Panc1 (cell line): ENCODE measurements around the gene KCND1. TPM values are rescaled to one million over a fixed set of nuclear protein-coding genes. Genes with fewer than 3 reads are reported as not detected.

ENCODE experiments used
- ATAC-seq: fragments of 200-7000 bp; cut with Tn5 transposase; 2 replicates; pipeline ENCODE4 v1.9.1; 2020; ENCODE audit warnings: mild to moderate bottlenecking, moderate library complexity
- BruUV-seq: library from RNA; stranded (reverse); fragments of 400-500 nt; replicated peaks from 2 replicates; lab custom pipeline; 2021; lab: Mats Ljungman, UMichigan
- CTCF ChIA-PET: fragments of 300-600 bp; sonication (Branson Sonifier 250); formaldehyde crosslinking; loops from one replicate; lab custom pipeline; 2022; ENCODE audit warnings: antibody characterized with exemption; lab: Charles Lee
- POLR2A ChIA-PET: fragments of 300-600 bp; sonication (Branson Sonifier 250); formaldehyde crosslinking; loops from one replicate; lab custom pipeline; 2022; ENCODE audit warnings: antibody characterized with exemption; lab: Charles Lee
- DNase-seq: peaks from one replicate; pipeline ENCODE4 v3.0.0-alpha.2; 2010; ENCODE audit warnings: low read depth, low spot score
- H3K27ac ChIP-seq: 2 replicates; pipeline ENCODE4 v1.5.1; 2011; ENCODE audit warnings: mild to moderate bottlenecking, low read length, inconsistent platforms
- H3K27me3 ChIP-seq: fragments of 200-500 bp; sonication (Bioruptor generic); 2 replicates; pipeline ENCODE4 v1.6.0; 2014; ENCODE audit warnings: low read length, inconsistent platforms; ENCODE audit not compliant: control insufficient read depth, insufficient read depth
- H3K36me3 ChIP-seq: fragments of 200-500 bp; sonication (Bioruptor generic); 2 replicates; pipeline ENCODE4 v1.5.1; 2014; ENCODE audit warnings: inconsistent platforms, mild to moderate bottlenecking, low read length, moderate library complexity; ENCODE audit not compliant: control insufficient read depth, insufficient read depth
- H3K4me1 ChIP-seq: 2 replicates; pipeline ENCODE4 v1.5.1; 2011; ENCODE audit warnings: inconsistent platforms, mild to moderate bottlenecking, low read length, moderate library complexity; ENCODE audit not compliant: control insufficient read depth, insufficient read depth
- H3K4me3 ChIP-seq, 2 experiments: 2 replicates each; pipeline ENCODE4 v1.5.1; 2011 to 2012; ENCODE audit warnings: low read depth in 2 of 2, low read length in 2 of 2, mild to moderate bottlenecking in 2 of 2, inconsistent platforms in 1 of 2, moderate library complexity in 1 of 2
- H3K9me3 ChIP-seq: fragments of 200-500 bp; sonication (Bioruptor generic); 2 replicates; pipeline ENCODE4 v1.5.1; 2014; ENCODE audit warnings: low read depth, mild to moderate bottlenecking, inconsistent platforms, low read length, moderate library complexity; ENCODE audit not compliant: control insufficient read depth, insufficient read depth
- CTCF ChIP-seq: fragments of 450-650 bp; IDR thresholded peaks from 2 replicates; pipeline ENCODE4 v1.5.1; 2017; ENCODE audit warnings: mild to moderate bottlenecking
- POLR2AphosphoS5 ChIP-seq: IDR thresholded peaks from 2 replicates; pipeline ENCODE4 v1.6.1; 2012; ENCODE audit warnings: mild to moderate bottlenecking, low read depth, low read length, moderate library complexity
- REST ChIP-seq, 2 experiments: IDR thresholded peaks; 2 replicates each; pipeline ENCODE4 v1.6.1; 2011 to 2012; ENCODE audit warnings: low read depth in 2 of 2, control low read depth in 1 of 2, low read length in 1 of 2, mild to moderate bottlenecking in 1 of 2, moderate library complexity in 1 of 2; ENCODE audit not compliant: insufficient read depth in 1 of 2
- SIN3A ChIP-seq: IDR thresholded peaks from 2 replicates; pipeline ENCODE4 v1.6.1; 2012; ENCODE audit warnings: low read depth, mild to moderate bottlenecking, low read length, moderate library complexity, borderline replicate concordance; ENCODE audit not compliant: insufficient read depth
- TCF7L2 ChIP-seq: IDR thresholded peaks from 2 replicates; pipeline ENCODE4 v1.6.1; 2011; ENCODE audit warnings: mild to moderate bottlenecking, low read depth, low read length, inconsistent platforms
- in situ Hi-C: cut with HindIII; loops from 2 replicates; pipeline ENCODE4 v1.10.0; 2016; ENCODE audit warnings: low sequenced_read_pairs, low pct_unique_long_range_greater_than_20kb
- intact Hi-C: fragments of 100-400 bp; cut with micrococcal nuclease; formaldehyde crosslinking; loops from one replicate; pipeline ENCODE4 v1.10.0; 2022; ENCODE audit not compliant: unreplicated experiment
- total RNA-seq: library from RNA; stranded (reverse); gene quantifications from one replicate; pipeline ENCODE4 v1.2.1, GENCODE V29; 2021; ENCODE audit not compliant: unreplicated experiment

Gene KCND1
- total RNA-seq, 1 experiment from 2014 or later: 5.5 TPM

- H3K27ac ChIP-seq: no peak overlapping the region
- no peaks in the 10 kb centered on the region; the same call in none of the 2 replicates for H3K36me3 ChIP-seq
- ATAC-seq (no peak), DNase-seq (no peak)
- intact Hi-C loops: no loop called here
- no TSS peak for BruUV-seq
- ChIA-PET POLR2A (no interaction called here), CTCF (no interaction called here)
- H3K4me3 ChIP-seq: no peak overlapping the region
- H3K4me1 ChIP-seq: 0 out of 2 replicates have a peak, but pooled peaks cover 3% of the 10 kb centered on the region
- no peaks in the 10 kb centered on the region for H3K27me3 ChIP-seq
- no peaks in the 10 kb centered on the region for H3K9me3 ChIP-seq
- in situ Hi-C loops: no loop called here
- TF ChIP-seq TCF7L2 (no peak), REST (IDR thresholded peaks at IDR 0.05; ENCODE audit: insufficient read depth in 1 of 2, low read depth in 2 of 2, low read length in 1 of 2) (peak; percentile 91 to 92)
Measured at GRCh38 chrX:48996969-48997368, 25.3 kb upstream of the KCND1 start.

- ChIA-PET POLR2A (interaction anchor here (0.6 kb wide), 1 partner anchor 27 kb away, joined by 3 read pairs; no protein-coding TSS in a partner anchor), CTCF (no interaction called here)
- Histone ChIP-seq H3K4me3 (no peak overlapping the region), H3K27ac (no peak overlapping the region), H3K9me3 (no peaks in the 10 kb centered on the region), H3K36me3 (no peaks in the 10 kb centered on the region; the same call in none of the 2 replicates), H3K4me1 (no peaks in the 10 kb centered on the region), H3K27me3 (no peaks in the 10 kb centered on the region)
- ATAC-seq (no peak), DNase-seq (no peak)
- intact Hi-C loops (no loop called here), in situ Hi-C loops (no loop called here)
- no TSS peak for BruUV-seq
- TF ChIP-seq REST (IDR thresholded peaks at IDR 0.05; ENCODE audit: insufficient read depth in 1 of 2, low read depth in 2 of 2, low read length in 1 of 2): no peak
- no peak for TF ChIP-seq CTCF
- TF ChIP-seq TCF7L2: no peak
- TF ChIP-seq POLR2AphosphoS5: no peak
- TF ChIP-seq SIN3A: no peak
Measured at GRCh38 chrX:48992341-48992740, 20.7 kb upstream of the KCND1 start.
